ENCODE measurements around the gene APCDD1L.

The APCDD1L gene

DNA sequence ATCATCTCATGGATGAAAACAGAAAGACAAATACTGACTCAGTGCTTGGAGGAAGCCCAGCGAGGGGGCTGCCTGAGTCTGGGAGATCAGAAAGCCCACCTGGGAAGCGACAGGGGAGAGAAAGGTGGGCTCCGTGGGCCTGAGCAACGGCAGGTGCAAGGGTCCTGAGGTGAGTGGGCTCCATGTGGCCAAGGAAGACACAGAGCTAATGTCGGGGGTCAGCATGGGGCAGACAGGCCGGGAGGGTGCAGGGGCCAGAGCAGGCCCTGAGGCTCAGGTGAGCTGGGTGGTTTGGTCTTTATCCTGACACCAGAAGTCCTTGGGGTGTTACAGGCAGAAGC lies 18.8 kb downstream of the APCDD1L start:
- no peak for DNase-seq (ENCODE audit: extremely low spot score)
- no peak for TF ChIP-seq ELF4 (IDR thresholded peaks at IDR 0.05)
- TF ChIP-seq, protein P1, sequence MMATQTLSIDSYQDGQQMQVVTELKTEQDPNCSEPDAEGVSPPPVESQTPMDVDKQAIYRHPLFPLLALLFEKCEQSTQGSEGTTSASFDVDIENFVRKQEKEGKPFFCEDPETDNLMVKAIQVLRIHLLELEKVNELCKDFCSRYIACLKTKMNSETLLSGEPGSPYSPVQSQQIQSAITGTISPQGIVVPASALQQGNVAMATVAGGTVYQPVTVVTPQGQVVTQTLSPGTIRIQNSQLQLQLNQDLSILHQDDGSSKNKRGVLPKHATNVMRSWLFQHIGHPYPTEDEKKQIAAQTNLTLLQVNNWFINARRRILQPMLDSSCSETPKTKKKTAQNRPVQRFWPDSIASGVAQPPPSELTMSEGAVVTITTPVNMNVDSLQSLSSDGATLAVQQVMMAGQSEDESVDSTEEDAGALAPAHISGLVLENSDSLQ (IDR thresholded peaks at IDR 0.05), result no peak
- TF ChIP-seq BHLHE40 (IDR thresholded peaks at IDR 0.05; ENCODE audit: borderline replicate concordance), result no peak
- TF ChIP-seq LEF1 (IDR thresholded peaks at IDR 0.05; ENCODE audit: borderline replicate concordance), result no peak
- no peak for TF ChIP-seq ZNF384 (IDR thresholded peaks at IDR 0.05)
- TF ChIP-seq ARNT (IDR thresholded peaks at IDR 0.05), result no peak
- TF ChIP-seq CTBP1 (IDR thresholded peaks at IDR 0.05; ENCODE audit: borderline replicate concordance), result no peak
- TF ChIP-seq L3MBTL2 (conservative IDR thresholded peaks at IDR 0.05), result no peak
- no peak for TF ChIP-seq NFRKB (IDR thresholded peaks at IDR 0.05)
- TF ChIP-seq SP1 (IDR thresholded peaks at IDR 0.05), result no peak
- TF ChIP-seq HDGF (IDR thresholded peaks at IDR 0.05; ENCODE audit: borderline replicate concordance), result no peak
- no peak for TF ChIP-seq TARDBP (IDR thresholded peaks at IDR 0.05)
- CTCF ChIA-PET, result no interaction called here
- POLR2A ChIA-PET, result no interaction called here

DNA sequence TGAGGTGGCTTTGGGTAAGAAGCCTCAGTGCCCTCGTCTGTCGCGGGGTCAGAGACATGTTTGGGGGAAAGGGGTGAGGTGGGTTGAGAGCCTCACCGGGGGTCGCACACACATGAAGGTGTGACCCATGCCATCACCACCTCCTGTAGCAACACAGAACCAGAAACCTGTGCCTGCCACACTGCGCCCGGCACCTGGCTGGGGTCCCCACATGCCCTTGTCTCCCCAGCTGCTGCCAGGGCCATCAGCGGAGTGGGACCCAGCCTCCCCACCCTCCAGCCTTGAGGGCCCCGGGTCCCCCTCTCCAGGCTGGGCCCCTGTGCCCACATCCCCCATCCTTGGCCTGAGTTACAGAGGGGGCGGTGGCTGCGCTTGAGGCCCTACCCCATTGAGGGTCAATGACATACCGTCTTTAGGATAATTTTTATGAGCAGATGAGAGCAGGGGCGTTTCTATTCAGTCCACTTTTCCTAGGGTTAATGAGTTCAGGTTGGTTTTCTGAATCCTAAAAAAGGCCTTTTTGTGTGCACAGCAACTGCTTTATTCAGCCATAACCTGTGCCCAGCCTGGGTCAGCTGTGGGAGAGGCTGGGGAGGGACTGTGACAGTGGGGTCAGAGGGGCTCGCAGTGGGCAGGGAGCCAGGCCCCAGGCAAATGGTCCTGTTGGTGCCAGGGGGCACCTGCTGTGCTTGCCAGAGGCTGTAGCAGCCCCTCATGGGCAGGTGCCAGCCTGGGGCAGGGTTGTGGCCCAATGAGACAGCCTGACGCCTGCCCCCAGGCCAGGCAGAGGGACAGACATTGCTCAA lies 19.4 kb downstream of the APCDD1L start:
- ChIA-PET POLR2A (no interaction called here), CTCF (no interaction called here)
- no peak for DNase-seq (ENCODE audit: extremely low spot score)
- TF ChIP-seq L3MBTL2 (conservative IDR thresholded peaks at IDR 0.05) (no peak), LEF1 (IDR thresholded peaks at IDR 0.05; ENCODE audit: borderline replicate concordance) (no peak), NFRKB (IDR thresholded peaks at IDR 0.05) (no peak), SP1 (IDR thresholded peaks at IDR 0.05) (no peak), FOXK2 (IDR thresholded peaks at IDR 0.05) (no peak), ARNT (IDR thresholded peaks at IDR 0.05) (no peak), ELF4 (IDR thresholded peaks at IDR 0.05) (no peak), CTBP1 (IDR thresholded peaks at IDR 0.05; ENCODE audit: borderline replicate concordance) (no peak), FOXM1 (IDR thresholded peaks at IDR 0.05; ENCODE audit: borderline replicate concordance) (no peak), TARDBP (IDR thresholded peaks at IDR 0.05) (no peak), FOXA1 (IDR thresholded peaks at IDR 0.05) (no peak), HDGF (IDR thresholded peaks at IDR 0.05; ENCODE audit: borderline replicate concordance) (no peak), SUZ12 (IDR thresholded peaks at IDR 0.05) (no peak)
- TF ChIP-seq, protein P1 (IDR thresholded peaks at IDR 0.05), result no peak

DNA sequence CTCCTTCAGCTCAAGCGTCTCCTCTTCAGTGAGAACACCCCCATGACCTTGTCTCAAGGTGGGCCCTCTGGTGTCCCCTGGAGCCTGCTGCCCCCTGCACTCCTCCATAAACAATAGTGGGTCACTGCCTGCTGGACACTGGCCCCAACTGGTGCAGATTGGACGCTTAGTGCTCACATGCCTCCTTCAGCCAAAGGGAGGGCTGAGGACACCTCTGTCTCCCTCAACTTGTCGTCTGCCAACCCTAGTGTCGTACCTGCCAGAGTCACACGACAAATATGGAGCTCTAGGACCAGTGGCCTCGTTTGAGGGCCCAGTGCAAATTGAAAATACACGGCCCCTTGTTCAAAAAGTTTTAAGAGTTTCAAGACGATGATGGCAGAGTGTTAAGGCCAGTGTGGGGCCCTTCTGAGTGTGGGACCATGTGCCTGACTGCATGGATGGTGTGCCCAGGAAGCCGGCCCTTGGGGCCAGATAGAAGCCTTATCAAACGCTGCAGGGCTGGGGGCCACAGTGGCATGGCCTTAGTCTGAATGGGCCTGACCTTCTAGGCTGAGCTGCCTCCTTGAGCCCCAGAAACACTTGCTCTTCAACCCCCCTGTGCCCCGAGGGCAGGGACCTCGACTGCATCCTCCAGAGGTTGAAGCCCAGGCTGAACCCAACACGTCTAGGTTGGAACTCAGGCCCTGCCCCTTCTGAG lies 20.1 kb downstream of the APCDD1L start:
- DNase-seq (ENCODE audit: extremely low spot score), result no peak
- CTCF ChIA-PET, result no interaction called here
- no peak for TF ChIP-seq CTBP1 (IDR thresholded peaks at IDR 0.05; ENCODE audit: borderline replicate concordance)
- TF ChIP-seq SP1 (IDR thresholded peaks at IDR 0.05), result no peak
- TF ChIP-seq TARDBP (IDR thresholded peaks at IDR 0.05), result no peak
- TF ChIP-seq FOXK2 (IDR thresholded peaks at IDR 0.05), result no peak
- TF ChIP-seq LEF1 (IDR thresholded peaks at IDR 0.05; ENCODE audit: borderline replicate concordance), result no peak
- no peak for TF ChIP-seq ZNF384 (IDR thresholded peaks at IDR 0.05)
- no peak for TF ChIP-seq HDGF (IDR thresholded peaks at IDR 0.05; ENCODE audit: borderline replicate concordance)
- no peak for TF ChIP-seq NFRKB (IDR thresholded peaks at IDR 0.05)
- TF ChIP-seq, protein P1 (IDR thresholded peaks at IDR 0.05), result no peak
- TF ChIP-seq ARNT (IDR thresholded peaks at IDR 0.05), result no peak
- TF ChIP-seq ELF4 (IDR thresholded peaks at IDR 0.05), result no peak
- TF ChIP-seq L3MBTL2 (conservative IDR thresholded peaks at IDR 0.05), result no peak
- POLR2A ChIA-PET, result no interaction called here

DNA sequence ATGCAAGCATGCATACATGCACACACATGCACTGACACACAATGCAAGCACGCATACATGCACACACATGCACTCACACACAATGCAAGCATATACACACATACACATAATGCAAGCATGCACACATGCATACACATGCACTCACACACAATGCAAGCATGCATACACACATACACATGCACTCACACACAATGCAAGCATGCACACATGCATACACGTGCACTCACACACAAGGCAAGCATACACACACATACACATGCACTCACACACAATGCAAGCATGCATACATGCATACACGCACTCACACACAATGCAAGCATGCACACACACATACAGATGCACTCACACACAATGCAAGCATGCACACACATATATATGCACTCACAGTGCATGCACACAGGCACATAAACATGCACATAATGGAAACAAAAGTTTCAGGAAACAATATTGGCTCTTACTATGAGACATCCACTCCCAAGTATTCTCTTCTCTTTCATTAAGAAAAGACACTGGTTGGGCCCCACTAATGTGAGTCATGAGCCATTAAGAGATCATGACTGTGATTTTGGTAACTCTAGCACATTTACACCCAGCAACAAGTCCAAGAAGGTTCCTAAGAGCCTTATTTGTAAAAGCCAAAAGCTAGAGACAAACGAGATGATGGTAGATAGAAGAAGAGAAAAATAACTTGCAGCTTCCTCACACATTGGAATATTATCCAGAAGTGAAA lies 22.2 kb downstream of the APCDD1L start:
- DNase-seq (ENCODE audit: extremely low spot score), result no peak
- TF ChIP-seq TARDBP (IDR thresholded peaks at IDR 0.05), result no peak
- ChIA-PET POLR2A (no interaction called here), CTCF (interaction anchor here (0.6 to 1.2 kb wide), 2 partner anchors 10 to 11 kb away, joined by 3 to 4 read pairs; no protein-coding TSS in a partner anchor)

DNA sequence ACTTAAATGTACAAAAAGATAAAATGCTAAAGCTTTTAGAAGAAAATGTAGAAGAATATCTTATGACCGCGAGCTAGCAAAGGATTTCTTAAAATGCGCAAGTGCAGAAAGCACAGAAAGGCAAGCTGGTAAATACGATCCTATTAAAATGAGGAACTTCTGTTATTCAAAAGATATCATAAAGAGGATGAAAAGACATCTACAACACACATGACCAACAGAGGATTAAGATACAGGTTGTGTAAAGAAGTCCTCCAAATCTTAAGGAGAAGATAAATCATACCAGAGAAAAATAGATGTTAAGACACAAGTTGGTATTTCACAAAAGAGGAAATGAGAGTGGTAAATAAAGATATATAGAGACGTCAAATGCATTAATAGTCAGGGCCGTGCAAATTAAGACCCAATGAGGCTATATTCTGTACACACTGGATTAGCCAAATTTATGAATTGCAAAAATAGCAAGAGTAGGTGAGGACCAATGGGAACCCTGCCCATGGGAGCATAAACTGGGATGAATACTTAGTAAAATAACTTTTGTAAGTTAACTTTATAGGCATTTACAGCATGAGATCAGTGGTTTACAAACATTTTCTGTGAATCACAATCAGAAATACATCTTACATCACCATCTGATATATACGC lies 23.0 kb downstream of the APCDD1L start:
- TF ChIP-seq SUZ12 (IDR thresholded peaks at IDR 0.05) (no peak), SP1 (IDR thresholded peaks at IDR 0.05) (no peak), CTBP1 (IDR thresholded peaks at IDR 0.05; ENCODE audit: borderline replicate concordance) (no peak), FOXK2 (IDR thresholded peaks at IDR 0.05) (no peak), ZNF384 (IDR thresholded peaks at IDR 0.05) (no peak), HDGF (IDR thresholded peaks at IDR 0.05; ENCODE audit: borderline replicate concordance) (no peak), FOXA1 (IDR thresholded peaks at IDR 0.05) (no peak), ELF4 (IDR thresholded peaks at IDR 0.05) (no peak), ARNT (IDR thresholded peaks at IDR 0.05) (no peak), TARDBP (IDR thresholded peaks at IDR 0.05) (no peak), LEF1 (IDR thresholded peaks at IDR 0.05; ENCODE audit: borderline replicate concordance) (no peak), L3MBTL2 (conservative IDR thresholded peaks at IDR 0.05) (no peak), BHLHE40 (IDR thresholded peaks at IDR 0.05; ENCODE audit: borderline replicate concordance) (no peak), FOXM1 (IDR thresholded peaks at IDR 0.05; ENCODE audit: borderline replicate concordance) (no peak), NFRKB (IDR thresholded peaks at IDR 0.05) (no peak)
- TF ChIP-seq, protein P1 (IDR thresholded peaks at IDR 0.05), result no peak
- DNase-seq (ENCODE audit: extremely low spot score), result no peak
- ChIA-PET POLR2A (no interaction called here), CTCF (no interaction called here)
